ENCODE measurements around the gene RTEL1. TPM values are rescaled to one million over a fixed set of nuclear protein-coding genes. Genes with fewer than 3 reads are reported as not detected.

The RTEL1 gene
- total RNA-seq, 2 experiments from 2014 or later: 33.6 to 34.8 TPM

GRCh38 chr20:63743210-63743970 is 85.3 kb downstream of the RTEL1 start:
- Mint-ChIP-seq H3K9me3 (no peaks in the 10 kb centered on the region), H3K27ac (no peak overlapping the region), H3K4me1 (ENCODE audit: low read depth) (peaks cover 1% of the 10 kb centered on the region), H3K4me3 (no peak overlapping the region), H3K27me3 (ENCODE audit: low read depth) (no peaks in the 10 kb centered on the region), H3K36me3 (ENCODE audit: low read depth) (no peaks in the 10 kb centered on the region)
- no peak for DNase-seq
- CTCF ChIA-PET: no interaction called here
- intact Hi-C loops (cut with micrococcal nuclease): no loop called here

DNA sequence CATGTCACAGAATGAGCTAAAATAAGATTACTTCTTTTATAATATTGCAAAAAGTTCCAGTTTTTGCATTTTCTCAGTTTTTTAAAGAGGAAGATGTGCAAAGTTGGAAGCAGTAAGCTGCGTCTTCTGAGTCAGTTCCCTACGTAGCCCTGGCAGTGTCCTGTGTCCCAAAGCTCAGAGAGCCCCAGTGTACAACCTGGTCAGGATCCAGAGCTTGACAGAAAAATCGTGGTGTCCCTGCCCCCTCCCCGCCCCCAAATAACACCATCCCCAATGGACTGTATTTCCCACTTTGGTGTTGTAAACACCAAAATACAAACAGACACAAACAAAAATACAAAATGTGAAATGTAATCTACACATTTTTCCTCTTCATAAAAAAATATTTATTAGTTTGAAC is 86.0 kb downstream of the RTEL1 start:
- DNase-seq: no peak
- CTCF ChIA-PET: no interaction called here
- H3K36me3 Mint-ChIP-seq (ENCODE audit: low read depth): no peaks in the 10 kb centered on the region
- no peaks in the 10 kb centered on the region for H3K27me3 Mint-ChIP-seq (ENCODE audit: low read depth)
- no peaks in the 10 kb centered on the region for H3K9me3 Mint-ChIP-seq
- no peak overlapping the region for H3K4me3 Mint-ChIP-seq
- no peaks in the 10 kb centered on the region for H3K4me1 Mint-ChIP-seq (ENCODE audit: low read depth)
- intact Hi-C loops (cut with micrococcal nuclease): no loop called here
- H3K27ac Mint-ChIP-seq: no peak overlapping the region

GRCh38 chr20:63744574-63745423 is 86.7 kb downstream of the RTEL1 start:
- no peaks in the 10 kb centered on the region for H3K27me3 Mint-ChIP-seq (ENCODE audit: low read depth)
- DNase-seq: no peak
- intact Hi-C loops (cut with micrococcal nuclease): no loop called here
- no peak overlapping the region for H3K27ac Mint-ChIP-seq
- no peak overlapping the region for H3K4me3 Mint-ChIP-seq
- CTCF ChIA-PET: interaction anchor here (0.6 to 0.9 kb wide), 2 partner anchors 38 to 498 kb away, joined by 3 read pairs; no protein-coding TSS in a partner anchor
- peaks cover 2% of the 10 kb centered on the region for H3K4me1 Mint-ChIP-seq (ENCODE audit: low read depth)
- H3K9me3 Mint-ChIP-seq: no peaks in the 10 kb centered on the region
- no peaks in the 10 kb centered on the region for H3K36me3 Mint-ChIP-seq (ENCODE audit: low read depth)

- Mint-ChIP-seq H3K4me1 (ENCODE audit: low read depth) (peaks cover 3% of the 10 kb centered on the region), H3K27ac (no peak overlapping the region), H3K27me3 (ENCODE audit: low read depth) (no peaks in the 10 kb centered on the region), H3K36me3 (ENCODE audit: low read depth) (no peaks in the 10 kb centered on the region), H3K4me3 (no peak overlapping the region), H3K9me3 (no peaks in the 10 kb centered on the region)
- no peak for DNase-seq
- intact Hi-C loops (cut with micrococcal nuclease): no loop called here
- CTCF ChIA-PET: interaction anchor here (0.9 kb wide), 1 partner anchor 39 kb away, joined by 3 read pairs; no protein-coding TSS in a partner anchor
Observed at GRCh38 chr20:63745424-63745805, 87.3 kb downstream of the RTEL1 start.

Other genes starting within 250 kb of the RTEL1 start
- not detected for gene KCNQ2, start 185.7 kb upstream of the RTEL1 start, total RNA-seq
- gene EEF1A2, start 159.2 kb upstream of the RTEL1 start, total RNA-seq: under 1 TPM in 1 of 2 experiments, not detected in 1; 0.12 TPM
- 100 to 1,000 TPM; 189 to 194 TPM for gene PPDPF, start 137.5 kb upstream of the RTEL1 start, total RNA-seq
- gene PTK6, start 120.9 kb upstream of the RTEL1 start, total RNA-seq: under 1 TPM; 0.35 to 0.38 TPM
- gene SRMS, start 110.6 kb upstream of the RTEL1 start, total RNA-seq: not detected
- gene FNDC11, start 104.2 kb upstream of the RTEL1 start, total RNA-seq: under 1 TPM in 1 of 2 experiments, not detected in 1; 0.10 TPM
- 10 to 100 TPM; 20.0 to 20.4 TPM for gene HELZ2, start 84.1 kb upstream of the RTEL1 start, total RNA-seq
- 10 to 100 TPM; 16.7 to 18.0 TPM for gene GMEB2, start 31.2 kb upstream of the RTEL1 start, total RNA-seq
- 1 to 10 TPM; 6.7 to 7.3 TPM for gene STMN3, start 4.9 kb upstream of the RTEL1 start, total RNA-seq
- not detected for gene TNFRSF6B, start 38.3 kb downstream of the RTEL1 start, total RNA-seq
- gene ARFRP1, start 49.7 kb downstream of the RTEL1 start, total RNA-seq: 10 to 100 TPM; 45.6 to 49.2 TPM
- 10 to 100 TPM; 15.3 to 18.0 TPM for gene ZGPAT, start 49.7 kb downstream of the RTEL1 start, total RNA-seq
- 1 to 10 TPM; 3.1 to 4.1 TPM for gene LIME1, start 78.4 kb downstream of the RTEL1 start, total RNA-seq
- 10 to 100 TPM; 22.4 to 24.8 TPM for gene SLC2A4RG, start 81.5 kb downstream of the RTEL1 start, total RNA-seq
- under 1 TPM; 0.17 to 0.20 TPM for gene ZBTB46, start 173.0 kb downstream of the RTEL1 start, total RNA-seq
- not detected for gene ABHD16B, start 203.2 kb downstream of the RTEL1 start, total RNA-seq
- 10 to 100 TPM; 38.2 to 38.9 TPM for gene TPD52L2, start 207.0 kb downstream of the RTEL1 start, total RNA-seq
- gene DNAJC5, start 236.8 kb downstream of the RTEL1 start, total RNA-seq: 10 to 100 TPM; 19.4 to 19.5 TPM